ENCODE measurements around the gene NEDD4. TPM values are rescaled to one million over a fixed set of nuclear protein-coding genes. Genes with fewer than 3 reads are reported as not detected.
"Not testable (repeated sequence)": the region's sequence is repeated elsewhere in the genome, so short reads cannot be mapped to it uniquely, and the experiment has no call there.

The NEDD4 gene
- total and polyA plus RNA-seq, 2 of the 4 experiments (the other 2 are of a cell fraction): 27.4 to 80.7 TPM

DNA sequence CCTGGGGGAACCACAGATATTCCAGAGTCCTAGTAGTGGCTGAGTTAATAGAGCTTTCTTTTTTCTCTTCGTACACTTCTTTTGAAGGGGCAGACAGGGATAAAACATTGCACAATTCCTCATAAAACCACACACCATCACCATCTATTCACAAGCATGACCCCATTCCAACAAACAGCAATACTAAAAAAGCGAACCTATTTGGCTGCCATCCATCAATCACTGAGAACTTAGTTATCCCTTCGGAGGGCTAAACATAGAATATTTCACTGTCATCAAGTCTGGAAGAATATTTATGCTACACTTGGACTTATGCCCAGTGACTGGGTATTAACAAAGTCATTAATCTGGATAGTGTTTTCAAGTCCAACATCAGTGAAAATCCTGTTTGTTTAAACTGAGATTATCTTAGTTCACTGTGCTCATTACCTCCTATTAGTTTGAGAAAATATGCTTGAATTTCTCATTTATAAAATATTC is 170.2 kb downstream of the NEDD4 start:
- H3K27me3 ChIP-seq (ENCODE audit: control insufficient read depth, insufficient read depth, low read length): no peaks in the 10 kb centered on the region; the same call in 1 of the 2 replicates
- H3K36me3 ChIP-seq (ENCODE audit: control insufficient read depth, insufficient read depth, low read length): peaks cover 3% of the 10 kb centered on the region; the same call in 1 of the 2 replicates
- no peak overlapping the region for H2BK120ac ChIP-seq (ENCODE audit: low read depth, low read length)
- H3K9me1 ChIP-seq (ENCODE audit: insufficient read depth, low read length): peaks cover 11% of the 10 kb centered on the region; the same call in 1 of the 2 replicates
- H3K4ac ChIP-seq (ENCODE audit: low read depth, low read length): no peak overlapping the region
- H2AFZ ChIP-seq (replicated peaks; ENCODE audit: low read length, poor library complexity): no peak overlapping the region
- dilution Hi-C loops (cut with HindIII; ENCODE audit: low sequenced_read_pairs, unreplicated experiment): no loop called here
- ATAC-seq (ENCODE audit: low read depth) (peak; percentile 47), DNase-seq (peak; percentile 71)
- no peaks in the 10 kb centered on the region for H3K79me1 ChIP-seq (ENCODE audit: low read depth in 1 of 2, low read length in 2 of 2)
- peaks cover 6% of the 10 kb centered on the region for H3K4me1 ChIP-seq (ENCODE audit: control insufficient read depth, insufficient read depth, low read length)
- peak overlapping the region; percentile 32; the same call in 1 of the 2 replicates for H3K4me2 ChIP-seq (ENCODE audit: low read depth, low read length)
- H3K18ac ChIP-seq (ENCODE audit: low read depth, low read length): no peak overlapping the region
- intact Hi-C loops (cut with micrococcal nuclease): no loop called here
- H4K5ac ChIP-seq (ENCODE audit: low read depth, low read length): no peak overlapping the region
- no peak overlapping the region for H2AK5ac ChIP-seq (ENCODE audit: low read depth, low read length)
- BruUV-seq (replicated peaks): no TSS peak
- H2BK15ac ChIP-seq (ENCODE audit: low read depth, low read length): no peak overlapping the region
- H3K56ac ChIP-seq (ENCODE audit: extremely low read depth, insufficient read depth, low read length): no peak overlapping the region
- CTCF ChIA-PET: no interaction called here
- no peak overlapping the region; the same call in 1 of the 2 replicates for H3K14ac ChIP-seq (replicated peaks; ENCODE audit: low read depth, low read length)
- H4K91ac ChIP-seq (ENCODE audit: insufficient read depth, low read depth, low read length): no peak overlapping the region
- no peak overlapping the region for H3K27ac ChIP-seq (ENCODE audit: insufficient read depth, low read length)
- peaks cover 7% of the 10 kb centered on the region; the same call in 1 of the 2 replicates for H4K20me1 ChIP-seq (ENCODE audit: insufficient read depth, low read length)
- H3K9me3 ChIP-seq (ENCODE audit: control insufficient read depth, insufficient read depth, low read length): no peaks in the 10 kb centered on the region
- TF ChIP-seq CEBPB (IDR thresholded peaks at IDR 0.05; ENCODE audit: low read depth, low read length) (peak; percentile 90), BHLHE40 (IDR thresholded peaks at IDR 0.05; ENCODE audit: low read depth, low read length) (no peak), RAD21 (IDR thresholded peaks at IDR 0.05; ENCODE audit: low read length) (no peak), MAFK (IDR thresholded peaks at IDR 0.05; ENCODE audit: low read depth, low read length) (no peak)
- TF ChIP-seq, protein P1, sequence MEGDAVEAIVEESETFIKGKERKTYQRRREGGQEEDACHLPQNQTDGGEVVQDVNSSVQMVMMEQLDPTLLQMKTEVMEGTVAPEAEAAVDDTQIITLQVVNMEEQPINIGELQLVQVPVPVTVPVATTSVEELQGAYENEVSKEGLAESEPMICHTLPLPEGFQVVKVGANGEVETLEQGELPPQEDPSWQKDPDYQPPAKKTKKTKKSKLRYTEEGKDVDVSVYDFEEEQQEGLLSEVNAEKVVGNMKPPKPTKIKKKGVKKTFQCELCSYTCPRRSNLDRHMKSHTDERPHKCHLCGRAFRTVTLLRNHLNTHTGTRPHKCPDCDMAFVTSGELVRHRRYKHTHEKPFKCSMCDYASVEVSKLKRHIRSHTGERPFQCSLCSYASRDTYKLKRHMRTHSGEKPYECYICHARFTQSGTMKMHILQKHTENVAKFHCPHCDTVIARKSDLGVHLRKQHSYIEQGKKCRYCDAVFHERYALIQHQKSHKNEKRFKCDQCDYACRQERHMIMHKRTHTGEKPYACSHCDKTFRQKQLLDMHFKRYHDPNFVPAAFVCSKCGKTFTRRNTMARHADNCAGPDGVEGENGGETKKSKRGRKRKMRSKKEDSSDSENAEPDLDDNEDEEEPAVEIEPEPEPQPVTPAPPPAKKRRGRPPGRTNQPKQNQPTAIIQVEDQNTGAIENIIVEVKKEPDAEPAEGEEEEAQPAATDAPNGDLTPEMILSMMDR (conservative IDR thresholded peaks at IDR 0.05; ENCODE audit: low read depth, low read length): no peak
- H4K8ac ChIP-seq (ENCODE audit: low read depth in 2 of 2, low read length in 2 of 2): no peak overlapping the region
- POLR2A ChIA-PET (ENCODE audit: unreplicated experiment): no interaction called here
- in situ Hi-C loops (cut with MboI; ENCODE audit: low sequenced_read_pairs): no loop called here
- H3K4me3 ChIP-seq (ENCODE audit: insufficient read depth, low read depth, low read length): no peak overlapping the region
- H2AK9ac ChIP-seq (replicated peaks; ENCODE audit: low read depth, low read length, poor library complexity): no peak overlapping the region
- no peak overlapping the region for H3K23ac ChIP-seq (ENCODE audit: low read depth, low read length)
- no peak overlapping the region for H2BK20ac ChIP-seq (ENCODE audit: low read depth, low read length)
- no peak overlapping the region for H2BK5ac ChIP-seq (ENCODE audit: low read depth, low read length, poor library complexity, severe bottlenecking)
- WGBS, 2 experiments (ENCODE audit: extremely low coverage in 2 of 2, insufficient read length in 1 of 2): 0% methylated on average over 1 of the region's 3 CpGs; no CpG with 5 or more reads in 1 of the 2 experiments
- no peak overlapping the region for H3K9ac ChIP-seq (ENCODE audit: low read depth, low read length)

DNA sequence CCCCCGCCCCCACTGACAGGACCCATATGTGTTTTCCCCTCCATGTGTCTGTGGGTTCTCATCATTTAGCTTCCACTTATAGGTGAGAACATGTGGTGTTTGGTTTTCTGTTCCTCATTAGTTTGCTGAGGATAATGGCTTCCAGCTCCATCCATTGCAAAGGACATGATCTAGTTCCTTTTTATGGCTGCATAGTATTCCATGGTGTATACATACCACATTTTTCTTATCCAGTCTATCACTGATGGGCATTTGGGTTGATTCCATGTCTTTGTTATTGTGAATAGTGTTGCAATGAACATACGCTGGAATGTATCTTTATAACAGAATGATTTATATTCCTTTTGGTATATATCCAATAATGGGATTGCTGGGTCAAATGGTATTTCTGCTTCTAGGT is 171.7 kb downstream of the NEDD4 start:
- H3K4ac ChIP-seq (ENCODE audit: low read depth, low read length); H3K18ac ChIP-seq (ENCODE audit: low read depth, low read length); POLR2A ChIA-PET (ENCODE audit: unreplicated experiment); H3K4me3 ChIP-seq (ENCODE audit: insufficient read depth, low read depth, low read length); H3K36me3 ChIP-seq (ENCODE audit: control insufficient read depth, insufficient read depth, low read length); H4K5ac ChIP-seq (ENCODE audit: low read depth, low read length); H2BK20ac ChIP-seq (ENCODE audit: low read depth, low read length); H3K27me3 ChIP-seq (ENCODE audit: control insufficient read depth, insufficient read depth, low read length); H3K23ac ChIP-seq (ENCODE audit: low read depth, low read length); H2AFZ ChIP-seq (replicated peaks; ENCODE audit: low read length, poor library complexity); H3K56ac ChIP-seq (ENCODE audit: extremely low read depth, insufficient read depth, low read length); H2BK5ac ChIP-seq (ENCODE audit: low read depth, low read length, poor library complexity, severe bottlenecking); H4K8ac ChIP-seq (ENCODE audit: low read depth in 2 of 2, low read length in 2 of 2); H2BK120ac ChIP-seq (ENCODE audit: low read depth, low read length); H3K27ac ChIP-seq (ENCODE audit: insufficient read depth, low read length); H4K91ac ChIP-seq (ENCODE audit: insufficient read depth, low read depth, low read length); ATAC-seq (ENCODE audit: low read depth); DNase-seq; H3K9ac ChIP-seq (ENCODE audit: low read depth, low read length); intact Hi-C loops (cut with micrococcal nuclease); H3K4me1 ChIP-seq (ENCODE audit: control insufficient read depth, insufficient read depth, low read length); H2AK9ac ChIP-seq (replicated peaks; ENCODE audit: low read depth, low read length, poor library complexity); H3K9me1 ChIP-seq (ENCODE audit: insufficient read depth, low read length); H3K79me1 ChIP-seq (ENCODE audit: low read depth in 1 of 2, low read length in 2 of 2); H3K14ac ChIP-seq (replicated peaks; ENCODE audit: low read depth, low read length); in situ Hi-C loops (cut with MboI; ENCODE audit: low sequenced_read_pairs); BruUV-seq (replicated peaks); CTCF ChIA-PET; H4K20me1 ChIP-seq (ENCODE audit: insufficient read depth, low read length); H2BK15ac ChIP-seq (ENCODE audit: low read depth, low read length); H3K4me2 ChIP-seq (ENCODE audit: low read depth, low read length); H2AK5ac ChIP-seq (ENCODE audit: low read depth, low read length); H3K9me3 ChIP-seq (ENCODE audit: control insufficient read depth, insufficient read depth, low read length); dilution Hi-C loops (cut with HindIII; ENCODE audit: low sequenced_read_pairs, unreplicated experiment): not testable (repeated sequence)
- WGBS, 2 experiments (ENCODE audit: extremely low coverage in 2 of 2, insufficient read length in 1 of 2): no CpG with 5 or more reads among the region's 2 CpGs

Data from IMR-90 (cell line).